Natural killer cell (primary cell): ENCODE results near the gene HEATR5B. TPM values are rescaled to one million over a fixed set of nuclear protein-coding genes. Genes with fewer than 3 reads are reported as not detected.

Experiments used
- ATAC-seq, 3 donors: fragments of 150-1000 bp in 2 of 3; fragments of 200-7000 bp in 1 of 3; cut with Tn5 transposase; 1 replicate in 1 of 3; 2 replicates in 2 of 3; pipeline ENCODE4 v1.10.0; 2021; ENCODE audit warnings: mild to moderate bottlenecking in 2 of 3, moderate library complexity in 2 of 3
- DNase-seq, 2 donors: peaks; one replicate each; pipeline versions ENCODE4 v3.0.0 to v3.0.0-alpha.2; 2013 to 2021; ENCODE audit warnings: mixed read lengths in 1 of 2
- H3K27ac ChIP-seq: one replicate; pipeline ENCODE4 v1.5.1; 2013; ENCODE audit warnings: mild to moderate bottlenecking, low read length
- H3K27me3 ChIP-seq: one replicate; pipeline ENCODE4 v1.6.1; 2013; ENCODE audit warnings: low read length; ENCODE audit not compliant: control insufficient read depth, insufficient read depth
- H3K36me3 ChIP-seq: one replicate; pipeline ENCODE4 v1.6.1; 2013; ENCODE audit warnings: low read length; ENCODE audit not compliant: control insufficient read depth, insufficient read depth
- H3K4me1 ChIP-seq: one replicate; pipeline ENCODE4 v1.6.1; 2013; ENCODE audit warnings: low read length; ENCODE audit not compliant: control insufficient read depth, insufficient read depth
- H3K4me3 ChIP-seq: one replicate; pipeline ENCODE4 v1.5.1; 2013; ENCODE audit warnings: low read length
- H3K9me3 ChIP-seq: one replicate; pipeline ENCODE4 v1.6.1; 2013; ENCODE audit warnings: low read length; ENCODE audit not compliant: control insufficient read depth, insufficient read depth
- H3K27ac Mint-ChIP-seq, 2 donors: one replicate each; pipeline ENCODE4 v1.8.0; 2022; ENCODE audit warnings: mild to moderate bottlenecking in 2 of 2, mixed read lengths in 2 of 2, moderate library complexity in 1 of 2
- H3K27me3 Mint-ChIP-seq, 2 donors: one replicate each; pipeline ENCODE4 v1.8.0; 2022; ENCODE audit warnings: low read depth in 2 of 2, mixed read lengths in 2 of 2
- H3K36me3 Mint-ChIP-seq: one replicate; pipeline ENCODE4 v1.8.0; 2022; ENCODE audit warnings: mixed read lengths
- H3K4me1 Mint-ChIP-seq, 2 donors: one replicate each; pipeline ENCODE4 v1.8.0; 2022; ENCODE audit warnings: mixed read lengths in 2 of 2
- H3K4me3 Mint-ChIP-seq: one replicate; pipeline ENCODE4 v1.8.0; 2022; ENCODE audit warnings: mild to moderate bottlenecking, moderate library complexity, mixed read lengths
- H3K9me3 Mint-ChIP-seq, 2 donors: one replicate each; pipeline ENCODE4 v1.8.0; 2022; ENCODE audit warnings: mixed read lengths in 2 of 2
- CTCF ChIP-seq: fragments of 200-600 bp; IDR thresholded peaks from one replicate; pipeline ENCODE4 v1.8.0; 2022; ENCODE audit warnings: antibody characterized with exemption
- whole genome bisulfite sequencing: methylation state at CpG from one replicate; pipeline ENCODE4 v1.1.7; 2013; ENCODE audit warnings: missing lambda C conversion rate; ENCODE audit not compliant: insufficient coverage; 5-methylcytosine and 5-hydroxymethylcytosine counted together
- intact Hi-C: fragments of 100-400 bp; cut with micrococcal nuclease; formaldehyde crosslinking; loops from one replicate; pipeline ENCODE4 v1.14.2; 2022
- total RNA-seq, 4 donors: library from RNA; stranded (reverse); fragments of 120-200 nt in 1 of 4; gene quantifications; one replicate each; pipeline versions ENCODE4 v1.2.3 to v1.2.4, GENCODE V29; 2013 to 2022

Gene HEATR5B
- total RNA-seq, 3 donors from 2014 or later (not counting 1 experiment from before 2014, with no cell fraction given), result 31.1 to 53.9 (median 39.9) TPM

GRCh38 chr2:37110306-37111212, 26.4 kb upstream of the HEATR5B start:
- H3K4me3 Mint-ChIP-seq, result no peak overlapping the region
- TF ChIP-seq CTCF, result no peak
- H3K27me3 Mint-ChIP-seq, result no peaks in the 10 kb centered on the region
- H3K4me3 ChIP-seq, result no peak overlapping the region
- H3K9me3 Mint-ChIP-seq, result no peaks in the 10 kb centered on the region
- H3K27me3 ChIP-seq, result no peaks in the 10 kb centered on the region
- peaks cover 49% of the 10 kb centered on the region for H3K36me3 ChIP-seq
- no peak overlapping the region for H3K27ac ChIP-seq
- ATAC-seq, result no peak
- no peaks in the 10 kb centered on the region for H3K4me1 Mint-ChIP-seq
- no peak for DNase-seq
- H3K4me1 ChIP-seq, result no peaks in the 10 kb centered on the region
- intact Hi-C loops, result no loop called here
- H3K27ac Mint-ChIP-seq, result no peak overlapping the region
- 100% methylated on average over 3 of the region's 4 CpGs for WGBS
- H3K9me3 ChIP-seq, result no peaks in the 10 kb centered on the region
- H3K36me3 Mint-ChIP-seq, result peaks cover 8% of the 10 kb centered on the region

- no peak overlapping the region for H3K27ac ChIP-seq
- Mint-ChIP-seq H3K36me3 (peaks cover 13% of the 10 kb centered on the region), H3K27ac (no peak overlapping the region), H3K4me1 (no peaks in the 10 kb centered on the region), H3K4me3 (no peak overlapping the region), H3K27me3 (no peaks in the 10 kb centered on the region), H3K9me3 (no peaks in the 10 kb centered on the region)
- no peaks in the 10 kb centered on the region for H3K4me1 ChIP-seq
- no peak for TF ChIP-seq CTCF
- H3K4me3 ChIP-seq, result no peak overlapping the region
- H3K27me3 ChIP-seq, result no peaks in the 10 kb centered on the region
- ATAC-seq, result no peak
- DNase-seq, result no peak
- intact Hi-C loops, result no loop called here
- peaks cover 48% of the 10 kb centered on the region for H3K36me3 ChIP-seq
- 96% methylated on average over 2 of the region's 4 CpGs for WGBS
- H3K9me3 ChIP-seq, result no peaks in the 10 kb centered on the region
Measured at GRCh38 chr2:37109523-37109922, 25.4 kb upstream of the HEATR5B start.

GRCh38 chr2:37105150-37105549, 21.0 kb upstream of the HEATR5B start:
- intact Hi-C loops, result no loop called here
- no peak overlapping the region for H3K4me3 Mint-ChIP-seq
- no peaks in the 10 kb centered on the region for H3K9me3 Mint-ChIP-seq
- peaks cover 29% of the 10 kb centered on the region for H3K36me3 Mint-ChIP-seq
- H3K27ac ChIP-seq, result no peak overlapping the region
- no peak for ATAC-seq
- H3K27me3 ChIP-seq, result no peaks in the 10 kb centered on the region
- no peaks in the 10 kb centered on the region for H3K4me1 ChIP-seq
- no peak for TF ChIP-seq CTCF
- H3K36me3 ChIP-seq, result peaks cover 52% of the 10 kb centered on the region
- no peaks in the 10 kb centered on the region for H3K9me3 ChIP-seq
- no peak overlapping the region for H3K4me3 ChIP-seq
- WGBS, result 95% methylated on average over 5 of the region's 5 CpGs
- H3K27me3 Mint-ChIP-seq, result no peaks in the 10 kb centered on the region
- no peak for DNase-seq
- H3K4me1 Mint-ChIP-seq, result peaks cover 0 to 4% of the 10 kb centered on the region in 2 donors
- no peak overlapping the region for H3K27ac Mint-ChIP-seq
